Activated CD8-positive, alpha-beta memory T cell treated with anti-CD3 and anti-CD28 coated beads, Interleukin-2, amount 10 ng/mL, durations not matched to agents 7 days and 5 days (primary cell): ENCODE results near the gene SEC16B. TPM values are rescaled to one million over a fixed set of nuclear protein-coding genes. Genes with fewer than 3 reads are reported as not detected.

Experiments used
- ATAC-seq: fragments of 150-1000 bp; cut with Tn5 transposase; one replicate; pipeline ENCODE4 v1.10.0; 2021; ENCODE audit warnings: moderate library complexity
- CTCF ChIA-PET: fragments of 350-600 bp; sonication (Branson Sonifier 250); formaldehyde crosslinking; loops from one replicate; lab custom pipeline; 2021; ENCODE audit warnings: antibody characterized with exemption; lab: Charles Lee
- DNase-seq: peaks from one replicate; pipeline ENCODE4 v3.0.0-alpha.2; 2020
- H3K27ac Mint-ChIP-seq: one replicate; pipeline ENCODE4 v1.8.0; 2021; ENCODE audit warnings: mild to moderate bottlenecking, mixed read lengths
- H3K27me3 Mint-ChIP-seq: one replicate; pipeline ENCODE4 v1.8.0; 2021; ENCODE audit warnings: mixed read lengths
- H3K36me3 Mint-ChIP-seq: one replicate; pipeline ENCODE4 v1.8.0; 2021; ENCODE audit warnings: mild to moderate bottlenecking, mixed read lengths
- H3K4me1 Mint-ChIP-seq: one replicate; pipeline ENCODE4 v1.8.0; 2021; ENCODE audit warnings: mixed read lengths
- H3K4me3 Mint-ChIP-seq: one replicate; pipeline ENCODE4 v1.8.0; 2021; ENCODE audit warnings: mild to moderate bottlenecking, moderate library complexity, mixed read lengths
- H3K9me3 Mint-ChIP-seq: one replicate; pipeline ENCODE4 v1.8.0; 2022; ENCODE audit warnings: low read depth, mixed read lengths
- total RNA-seq, 2 experiments: library from RNA; stranded (reverse); gene quantifications; one replicate each; pipeline ENCODE4 v1.2.3, GENCODE V29; 2021

The SEC16B gene
- total RNA-seq, 2 experiments from 2014 or later: 0.42 TPM; not detected in 1

DNA sequence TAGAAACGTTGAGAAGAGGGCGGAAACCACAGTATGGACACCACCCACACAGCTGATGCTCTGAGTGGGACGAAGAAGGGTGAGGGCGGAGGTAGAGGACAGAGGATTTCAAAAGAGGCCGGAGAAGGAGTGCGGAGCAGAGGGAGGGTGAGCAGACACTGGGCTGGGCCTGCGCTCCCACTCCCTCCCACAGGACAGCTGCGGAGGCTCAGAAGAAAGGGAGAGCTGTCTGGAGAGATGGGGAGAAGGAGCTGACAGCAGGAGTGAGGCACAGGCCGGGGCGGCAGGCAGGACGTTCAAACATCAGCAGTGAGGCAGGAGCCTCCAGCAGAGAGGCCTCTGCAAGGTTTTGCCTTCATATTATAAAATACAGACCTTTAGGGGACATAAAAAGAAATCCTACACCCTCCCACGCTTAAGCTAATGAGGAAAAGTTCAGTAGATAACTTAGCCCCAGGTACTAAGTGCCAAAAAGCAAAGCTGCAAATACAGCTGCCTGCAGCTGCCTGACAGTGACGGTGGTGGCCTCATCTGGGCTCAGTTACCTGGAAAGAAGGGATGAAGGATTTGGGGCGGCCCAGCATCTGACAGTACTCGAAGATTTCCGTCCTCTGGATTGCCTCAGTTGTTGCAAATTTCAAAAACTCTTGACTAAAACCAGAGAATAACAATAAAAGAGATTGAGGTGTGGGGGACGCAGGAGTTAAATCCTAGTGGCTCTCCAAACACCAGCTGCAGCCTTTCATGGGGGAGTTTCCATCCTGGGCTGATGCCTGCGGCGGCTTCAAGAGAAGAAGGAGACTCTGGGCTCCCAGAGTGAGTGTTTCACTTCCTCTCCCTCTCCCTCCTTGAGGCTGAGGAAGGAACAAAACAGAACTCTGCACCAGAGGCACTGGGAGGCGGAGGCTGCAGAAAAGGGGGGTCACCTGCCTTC is 25.6 kb downstream of the SEC16B start:
- CTCF ChIA-PET: no interaction called here
- H3K9me3 Mint-ChIP-seq: no peaks in the 10 kb centered on the region

DNA sequence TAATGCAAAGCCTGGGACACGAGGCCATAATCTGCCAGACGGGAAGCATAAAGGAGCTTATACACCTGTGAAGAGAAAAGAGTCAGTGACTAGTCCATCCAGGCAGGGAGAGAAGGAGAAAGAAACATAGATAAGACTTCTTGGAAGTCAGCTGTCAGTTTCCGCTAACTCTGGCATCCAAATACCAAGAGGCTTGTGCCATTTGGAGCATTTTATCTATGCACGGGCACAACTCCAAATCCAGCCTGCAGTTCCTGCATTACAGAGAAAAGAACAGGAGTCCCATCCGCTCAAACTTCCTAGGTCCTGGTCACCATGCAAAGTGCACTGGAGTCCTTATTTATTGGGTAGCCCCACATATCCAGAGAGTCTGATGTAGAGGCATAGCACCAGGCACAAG is 27.9 kb downstream of the SEC16B start:
- CTCF ChIA-PET: no interaction called here
- ATAC-seq: no peak

More for the DNA sequence above, 25.6 kb downstream of the SEC16B start:
- Mint-ChIP-seq H3K4me3 (no peak overlapping the region), H3K27ac (no peak overlapping the region), H3K27me3 (no peaks in the 10 kb centered on the region), H3K4me1 (no peaks in the 10 kb centered on the region), H3K36me3 (no peaks in the 10 kb centered on the region)
- DNase-seq: no peak
- no peak for ATAC-seq

DNA sequence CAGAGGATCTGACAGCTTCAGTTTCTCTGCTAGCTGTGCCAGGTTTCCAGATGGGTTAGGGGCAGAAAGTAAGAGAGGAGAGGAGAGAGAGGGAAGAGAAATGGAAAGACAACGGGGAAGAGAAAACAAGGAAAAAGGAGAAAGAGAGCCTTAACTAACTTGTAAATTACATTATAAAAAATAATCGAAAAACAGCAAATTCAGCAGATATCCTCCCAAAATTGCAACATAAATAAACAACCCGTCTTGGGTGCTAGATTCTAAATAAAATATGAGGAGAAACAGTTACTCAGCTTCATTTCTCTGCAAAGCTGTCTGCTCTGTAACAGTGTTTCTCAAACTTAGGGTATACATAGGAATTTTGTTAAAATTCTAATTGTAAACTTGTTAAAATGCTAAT is 29.2 kb downstream of the SEC16B start:
- no peaks in the 10 kb centered on the region for H3K36me3 Mint-ChIP-seq
- CTCF ChIA-PET: no interaction called here
- no peaks in the 10 kb centered on the region for H3K27me3 Mint-ChIP-seq
- no peaks in the 10 kb centered on the region for H3K9me3 Mint-ChIP-seq
- H3K4me3 Mint-ChIP-seq: no peak overlapping the region
- H3K4me1 Mint-ChIP-seq: no peaks in the 10 kb centered on the region
- ATAC-seq: no peak
- no peak for DNase-seq
- no peak overlapping the region for H3K27ac Mint-ChIP-seq

More for the DNA sequence above, 27.9 kb downstream of the SEC16B start:
- DNase-seq: no peak
- Mint-ChIP-seq H3K36me3 (no peaks in the 10 kb centered on the region), H3K27ac (no peak overlapping the region), H3K4me3 (no peak overlapping the region), H3K4me1 (no peaks in the 10 kb centered on the region), H3K27me3 (no peaks in the 10 kb centered on the region), H3K9me3 (no peaks in the 10 kb centered on the region)

DNA sequence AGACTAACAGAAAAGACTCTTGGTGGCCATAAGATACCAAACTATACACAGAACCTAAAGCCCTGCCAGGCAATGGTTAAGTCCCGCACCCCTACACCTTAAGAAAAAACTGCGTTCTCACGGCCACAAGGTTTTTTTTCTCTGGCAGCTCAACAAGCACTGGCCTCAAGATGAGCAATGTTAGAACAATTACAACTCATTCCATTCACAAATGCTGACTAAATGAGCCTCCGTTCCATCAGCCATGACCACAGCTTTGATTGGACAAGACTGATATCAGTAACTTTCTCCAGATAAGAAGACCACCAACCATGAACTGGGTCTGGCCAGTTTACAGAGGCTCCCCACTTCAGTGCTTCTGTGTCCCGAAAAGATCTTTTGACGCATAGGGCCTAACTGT is 31.9 kb downstream of the SEC16B start:
- no peaks in the 10 kb centered on the region for H3K27me3 Mint-ChIP-seq
- no peaks in the 10 kb centered on the region for H3K4me1 Mint-ChIP-seq
- CTCF ChIA-PET: no interaction called here
- H3K36me3 Mint-ChIP-seq: no peaks in the 10 kb centered on the region
- ATAC-seq: no peak
- no peak overlapping the region for H3K4me3 Mint-ChIP-seq
- H3K27ac Mint-ChIP-seq: no peak overlapping the region
- DNase-seq: no peak
- no peaks in the 10 kb centered on the region for H3K9me3 Mint-ChIP-seq

DNA sequence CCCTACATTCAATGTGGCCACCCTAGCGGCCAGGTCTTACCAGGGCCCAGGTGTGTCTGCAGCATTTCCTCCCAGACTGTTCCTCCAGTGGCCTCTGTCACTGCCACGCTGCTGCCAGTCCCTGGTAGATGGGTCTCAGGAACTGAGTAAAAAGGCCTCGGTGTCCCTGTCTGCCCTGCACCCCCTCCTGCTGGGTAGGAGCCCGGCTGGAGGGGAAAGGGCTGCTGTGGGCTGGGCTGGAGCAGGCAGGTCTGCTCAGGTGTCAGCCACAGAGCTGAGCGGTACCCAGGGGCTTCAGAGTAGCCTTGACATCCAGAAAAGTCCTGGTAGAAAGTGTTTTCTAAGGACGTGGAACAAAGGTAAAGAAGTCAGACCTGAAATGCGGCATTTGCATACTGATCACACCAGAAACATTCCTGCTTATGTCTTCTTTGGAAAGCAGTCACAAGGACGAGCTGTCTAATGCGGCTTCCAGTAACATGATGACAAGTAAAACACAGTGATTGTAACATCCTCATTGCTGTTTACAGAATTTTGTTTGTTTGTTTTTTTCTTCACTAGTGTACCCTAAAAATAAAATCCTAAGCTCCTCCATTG is 32.6 kb downstream of the SEC16B start:
- DNase-seq (no peak), ATAC-seq (no peak)
- CTCF ChIA-PET: no interaction called here
- H3K27ac Mint-ChIP-seq: no peak overlapping the region
- H3K27me3 Mint-ChIP-seq: no peaks in the 10 kb centered on the region
- H3K4me1 Mint-ChIP-seq: no peaks in the 10 kb centered on the region
- H3K4me3 Mint-ChIP-seq: no peak overlapping the region
- H3K9me3 Mint-ChIP-seq: no peaks in the 10 kb centered on the region
- H3K36me3 Mint-ChIP-seq: no peaks in the 10 kb centered on the region

DNA sequence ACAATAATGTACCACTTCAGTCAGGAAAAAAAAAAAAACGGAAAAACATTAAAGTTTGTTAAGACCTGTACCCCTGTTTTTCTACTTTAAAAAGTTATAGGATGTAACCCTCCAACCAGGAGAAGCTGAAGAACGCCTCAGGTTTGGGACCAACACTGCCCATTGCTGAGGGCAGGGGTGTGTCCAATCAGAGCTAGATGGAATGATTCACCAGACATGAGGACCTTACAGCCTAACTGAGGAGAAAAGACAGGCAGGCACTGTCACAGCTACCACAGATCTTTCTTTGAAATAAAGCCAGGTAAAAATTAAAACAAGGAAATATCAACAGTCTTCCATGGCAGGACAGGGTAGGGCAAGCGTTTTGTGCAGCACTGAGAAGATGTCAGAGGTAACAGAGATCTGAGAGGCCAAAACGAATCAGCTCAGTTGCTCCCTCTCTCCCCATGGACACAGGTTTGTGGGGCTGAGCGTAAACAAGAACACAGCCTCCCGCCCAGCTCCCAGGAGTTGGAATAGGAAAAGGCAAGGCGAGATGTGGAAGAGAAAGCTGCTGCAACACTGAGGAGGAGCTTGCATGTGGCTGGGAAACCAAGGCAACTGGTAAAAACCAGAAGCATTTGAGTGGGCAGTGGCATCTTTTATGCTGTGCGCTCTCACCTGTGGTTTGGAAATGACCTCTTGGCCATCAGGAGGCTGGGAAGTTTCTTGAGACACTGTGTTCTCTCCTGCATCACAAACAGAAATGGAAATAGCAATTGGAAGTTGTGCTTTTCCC is 34.0 kb downstream of the SEC16B start:
- Mint-ChIP-seq H3K4me3 (no peak overlapping the region), H3K9me3 (no peaks in the 10 kb centered on the region), H3K27ac (no peak overlapping the region), H3K27me3 (no peaks in the 10 kb centered on the region), H3K36me3 (no peaks in the 10 kb centered on the region), H3K4me1 (no peaks in the 10 kb centered on the region)
- ATAC-seq (no peak), DNase-seq (no peak)
- CTCF ChIA-PET: interaction anchor here (1.0 to 1.2 kb wide), 3 partner anchors 10 to 18 kb away, joined by 3 to 4 read pairs (median 3); no protein-coding TSS in a partner anchor

DNA sequence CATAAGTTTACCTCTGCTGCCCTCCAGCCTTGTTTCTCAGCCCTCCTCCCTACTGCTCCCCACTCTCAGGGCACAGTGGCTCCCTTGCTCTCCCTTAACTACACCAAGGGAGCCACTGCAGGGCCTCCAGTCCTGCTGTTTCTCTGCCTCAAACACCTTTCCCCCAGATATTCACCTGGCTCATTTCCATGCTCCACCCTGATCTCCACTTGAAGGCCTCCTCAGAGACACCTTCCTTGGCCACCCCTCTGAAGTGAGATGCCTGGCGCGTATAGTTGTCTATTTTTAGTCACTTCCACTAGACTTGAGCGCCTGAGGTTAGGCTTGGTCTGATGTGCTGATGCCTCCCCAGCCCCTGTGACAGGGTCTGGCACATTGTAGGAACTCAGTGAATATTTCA is 34.9 kb downstream of the SEC16B start:
- CTCF ChIA-PET: interaction anchor here (1.2 kb wide), 1 partner anchor 14 kb away, joined by 3 read pairs; no protein-coding TSS in a partner anchor
- ATAC-seq (no peak), DNase-seq (no peak)
- Mint-ChIP-seq H3K4me1 (no peaks in the 10 kb centered on the region), H3K27ac (no peak overlapping the region), H3K36me3 (no peaks in the 10 kb centered on the region), H3K4me3 (no peak overlapping the region), H3K27me3 (no peaks in the 10 kb centered on the region), H3K9me3 (no peaks in the 10 kb centered on the region)

DNA sequence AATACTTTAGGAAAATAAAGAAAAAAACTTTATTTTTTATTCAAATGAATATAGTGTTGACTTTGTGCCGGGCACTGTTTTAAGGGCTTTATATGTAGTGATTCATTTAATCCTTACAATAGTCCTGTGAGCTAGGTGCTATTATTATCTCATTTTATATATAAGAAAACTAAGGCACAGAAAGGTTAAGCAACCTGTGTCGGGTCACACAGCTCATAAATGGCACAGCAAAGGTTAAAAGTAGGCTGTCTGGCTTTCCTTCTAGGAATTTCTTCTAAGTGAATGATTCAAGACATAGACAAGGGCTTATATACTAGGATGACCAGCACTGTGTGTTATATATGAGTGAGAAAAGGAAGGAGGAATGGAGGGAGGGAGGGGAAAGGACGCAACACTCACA is 35.4 kb downstream of the SEC16B start:
- no peaks in the 10 kb centered on the region for H3K9me3 Mint-ChIP-seq
- CTCF ChIA-PET: interaction anchor here (1.2 kb wide), 1 partner anchor 14 kb away, joined by 3 read pairs; no protein-coding TSS in a partner anchor

DNA sequence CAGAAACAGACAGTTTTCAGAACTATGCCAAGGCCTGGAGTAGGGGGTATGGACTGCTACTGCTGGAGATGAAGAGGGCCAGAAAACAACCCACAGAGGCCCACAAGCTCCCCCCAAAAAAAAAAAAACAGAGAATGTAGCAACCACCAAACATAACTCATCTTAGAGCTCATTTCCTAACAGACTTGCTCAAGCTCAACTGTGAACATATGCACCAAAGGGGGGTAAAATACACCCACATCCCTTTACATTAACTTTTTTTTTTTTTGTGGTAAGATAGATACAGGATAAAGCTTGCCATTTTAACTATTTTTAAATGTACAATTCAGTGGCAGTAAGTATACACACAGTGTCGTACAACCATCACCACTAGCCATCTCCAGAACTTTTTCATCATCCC is 36.0 kb downstream of the SEC16B start:
- CTCF ChIA-PET: no interaction called here
- Mint-ChIP-seq H3K4me3 (no peak overlapping the region), H3K9me3 (no peaks in the 10 kb centered on the region), H3K27me3 (no peaks in the 10 kb centered on the region), H3K4me1 (no peaks in the 10 kb centered on the region), H3K36me3 (no peaks in the 10 kb centered on the region), H3K27ac (no peak overlapping the region)
- ATAC-seq: no peak
- DNase-seq: no peak

More for the DNA sequence above, 35.4 kb downstream of the SEC16B start:
- no peak for ATAC-seq
- H3K4me3 Mint-ChIP-seq: no peak overlapping the region
- H3K27me3 Mint-ChIP-seq: no peaks in the 10 kb centered on the region
- H3K4me1 Mint-ChIP-seq: no peaks in the 10 kb centered on the region
- H3K36me3 Mint-ChIP-seq: no peaks in the 10 kb centered on the region
- no peak for DNase-seq
- H3K27ac Mint-ChIP-seq: no peak overlapping the region

DNA sequence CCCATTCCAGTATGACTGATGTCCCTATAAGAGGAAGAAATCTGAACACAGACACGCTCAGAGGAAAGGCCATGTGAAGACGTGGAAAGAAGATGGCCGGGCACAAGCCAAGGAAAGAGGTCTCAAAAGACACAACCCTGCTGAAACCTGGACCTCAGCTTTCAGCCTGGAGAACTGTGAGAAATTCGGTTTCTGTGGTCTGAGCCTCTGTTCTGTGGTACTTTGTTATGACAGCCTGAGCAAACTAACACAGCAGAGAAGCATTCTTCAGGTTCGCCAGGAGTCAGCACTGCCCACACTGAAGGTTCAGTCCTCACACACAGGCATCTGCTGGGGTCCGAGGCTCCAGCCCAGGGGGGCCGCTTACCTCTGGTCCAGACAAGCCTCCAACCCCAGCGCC is 37.7 kb downstream of the SEC16B start:
- H3K36me3 Mint-ChIP-seq: no peaks in the 10 kb centered on the region
- CTCF ChIA-PET: no interaction called here
- DNase-seq (no peak), ATAC-seq (no peak)
- H3K4me3 Mint-ChIP-seq: no peak overlapping the region
- H3K4me1 Mint-ChIP-seq: no peaks in the 10 kb centered on the region
- H3K9me3 Mint-ChIP-seq: no peaks in the 10 kb centered on the region
- no peaks in the 10 kb centered on the region for H3K27me3 Mint-ChIP-seq
- no peak overlapping the region for H3K27ac Mint-ChIP-seq

DNA sequence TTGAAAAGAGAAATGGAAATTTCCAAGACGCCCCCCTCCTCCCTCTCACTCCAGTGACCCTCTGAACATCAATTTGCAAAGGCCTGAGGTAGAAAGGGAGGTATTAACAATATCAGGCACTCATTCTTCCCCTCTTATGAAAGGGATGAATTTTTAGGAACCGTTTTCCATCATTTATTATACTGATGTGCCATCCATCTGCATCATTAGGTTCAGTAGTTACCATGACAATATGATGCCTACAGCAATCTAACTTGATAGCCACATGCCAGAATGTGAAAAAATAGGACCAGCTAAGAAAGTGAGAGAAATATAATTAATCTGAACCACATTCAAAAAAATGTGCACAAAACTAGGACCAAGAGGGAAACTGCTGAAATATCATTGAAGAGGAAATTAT is 40.9 kb downstream of the SEC16B start:
- DNase-seq: no peak
- CTCF ChIA-PET: no interaction called here
- Mint-ChIP-seq H3K4me1 (no peaks in the 10 kb centered on the region), H3K4me3 (no peak overlapping the region), H3K9me3 (no peaks in the 10 kb centered on the region), H3K27me3 (no peaks in the 10 kb centered on the region), H3K36me3 (no peaks in the 10 kb centered on the region), H3K27ac (no peak overlapping the region)
- no peak for ATAC-seq

DNA sequence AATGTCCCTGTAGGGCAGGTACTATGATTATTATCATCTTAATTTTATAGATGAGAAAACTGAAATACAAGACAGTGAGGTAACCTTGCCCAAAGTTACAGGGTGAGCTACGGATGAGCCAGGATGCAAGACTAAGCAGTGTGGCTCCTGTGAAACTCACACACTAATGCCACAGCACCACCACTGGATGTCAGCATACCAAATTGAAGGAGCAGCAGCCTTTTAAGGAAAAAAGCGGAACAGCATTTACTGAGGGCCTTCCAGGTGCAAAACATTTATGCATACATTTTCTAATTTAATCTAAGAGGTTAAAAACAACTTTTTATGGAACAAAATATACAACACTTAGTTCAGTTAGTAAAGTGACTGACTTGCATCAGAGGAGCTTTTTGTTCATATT is 41.7 kb downstream of the SEC16B start:
- Mint-ChIP-seq H3K9me3 (no peaks in the 10 kb centered on the region), H3K27me3 (no peaks in the 10 kb centered on the region)

DNA sequence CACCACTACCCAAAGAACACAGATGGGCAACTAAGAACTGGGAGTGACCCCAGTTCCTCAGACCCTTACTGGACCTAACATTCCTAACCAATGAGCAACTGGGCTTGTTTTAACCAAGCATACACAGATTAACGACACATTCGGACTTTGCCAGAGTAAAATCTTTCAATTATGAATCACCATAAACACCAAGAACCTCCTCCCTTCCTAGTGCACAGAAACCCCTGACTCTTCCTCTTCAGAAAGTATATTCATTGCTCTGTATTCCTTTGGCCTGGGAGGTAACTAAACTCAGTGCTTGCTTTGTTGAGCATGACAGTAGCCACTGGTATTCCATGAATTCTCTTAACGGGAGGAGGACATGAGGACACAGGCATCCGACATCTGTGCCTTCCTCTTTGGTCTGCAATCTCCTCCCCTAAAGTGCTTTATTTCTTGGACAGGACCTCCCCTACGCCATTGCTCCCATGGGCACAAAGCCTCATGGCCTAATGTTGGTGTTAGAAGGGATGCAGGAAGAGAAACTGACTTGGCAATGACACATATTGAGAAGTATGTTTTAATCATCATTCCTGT is 42.7 kb downstream of the SEC16B start:
- no peaks in the 10 kb centered on the region for H3K4me1 Mint-ChIP-seq
- ATAC-seq: no peak
- no peak overlapping the region for H3K4me3 Mint-ChIP-seq
- H3K36me3 Mint-ChIP-seq: no peaks in the 10 kb centered on the region
- H3K27ac Mint-ChIP-seq: no peak overlapping the region
- no peaks in the 10 kb centered on the region for H3K9me3 Mint-ChIP-seq
- CTCF ChIA-PET: no interaction called here
- no peaks in the 10 kb centered on the region for H3K27me3 Mint-ChIP-seq
- no peak for DNase-seq

More for the DNA sequence above, 41.7 kb downstream of the SEC16B start:
- no peaks in the 10 kb centered on the region for H3K4me1 Mint-ChIP-seq
- ATAC-seq: no peak
- H3K36me3 Mint-ChIP-seq: no peaks in the 10 kb centered on the region
- CTCF ChIA-PET: no interaction called here
- H3K4me3 Mint-ChIP-seq: no peak overlapping the region
- no peak overlapping the region for H3K27ac Mint-ChIP-seq
- no peak for DNase-seq
